ENCODE data around the gene RAP1A. TPM values are rescaled to one million over a fixed set of nuclear protein-coding genes. Genes with fewer than 3 reads are reported as not detected.

Gene RAP1A
- total RNA-seq, 1 experiment from 2014 or later: 19.0 TPM

- H4K20me1 ChIP-seq (ENCODE audit: low read length): no peaks in the 10 kb centered on the region
- H3K36me3 ChIP-seq (ENCODE audit: low read depth, low read length): no peaks in the 10 kb centered on the region
- H3F3A ChIP-seq (ENCODE audit: low read length, unreplicated experiment): no peaks in the 10 kb centered on the region
- CTCF ChIA-PET: no interaction called here
- intact Hi-C loops (cut with micrococcal nuclease): no loop called here
- H3K4me3 ChIP-seq (ENCODE audit: low read length): no peak overlapping the region
- no peak overlapping the region for H3K4me2 ChIP-seq (ENCODE audit: low read length)
- no peaks in the 10 kb centered on the region for H3K9me2 ChIP-seq (replicated peaks; ENCODE audit: low read length)
- peaks cover 15% of the 10 kb centered on the region for H3K4me1 ChIP-seq (ENCODE audit: insufficient read depth, low read length)
- ATAC-seq: no peak
- no peaks in the 10 kb centered on the region for H3K79me2 ChIP-seq (ENCODE audit: low read length)
- H2AFZ ChIP-seq (ENCODE audit: low read length): no peak overlapping the region
- no peak overlapping the region for H3K9ac ChIP-seq (ENCODE audit: low read length)
- TF ChIP-seq EZH2 (IDR thresholded peaks at IDR 0.05; ENCODE audit: low read length, unreplicated experiment): no peak
- no peak for TF ChIP-seq CTCF (conservative IDR thresholded peaks at IDR 0.05; ENCODE audit: low read depth, low read length)
- TF ChIP-seq EZH2phosphoT487 (IDR thresholded peaks at IDR 0.05; ENCODE audit: borderline replicate concordance, low read length): no peak
- no peak overlapping the region for H3K27ac ChIP-seq (ENCODE audit: low read length)
- H3K27me3 ChIP-seq (ENCODE audit: low read length): no peaks in the 10 kb centered on the region
- POLR2A ChIA-PET (ENCODE audit: unreplicated experiment): interaction anchor here (0.5 kb wide), 1 partner anchor 19 kb away, joined by 20 read pairs; the partner anchor contains the start of gene RAP1A
- no peaks in the 10 kb centered on the region for H3K9me3 ChIP-seq (ENCODE audit: low read length)
- DNase-seq: no peak
- no TSS peak for BruUV-seq (replicated peaks)
Observed at GRCh38 chr1:111600886-111601386, 18.7 kb upstream of the RAP1A start.

- no peaks in the 10 kb centered on the region for H4K20me1 ChIP-seq (ENCODE audit: low read length)
- no peaks in the 10 kb centered on the region for H3K36me3 ChIP-seq (ENCODE audit: low read depth, low read length)
- H2AFZ ChIP-seq (ENCODE audit: low read length): no peak overlapping the region
- no peak overlapping the region for H3K9ac ChIP-seq (ENCODE audit: low read length)
- no peaks in the 10 kb centered on the region for H3K9me2 ChIP-seq (replicated peaks; ENCODE audit: low read length)
- H3K27me3 ChIP-seq (ENCODE audit: low read length): no peaks in the 10 kb centered on the region
- ATAC-seq (no peak), DNase-seq (no peak)
- no TSS peak for BruUV-seq (replicated peaks)
- peaks cover 15% of the 10 kb centered on the region for H3K4me1 ChIP-seq (ENCODE audit: insufficient read depth, low read length)
- H3K4me3 ChIP-seq (ENCODE audit: low read length): no peak overlapping the region
- intact Hi-C loops (cut with micrococcal nuclease): no loop called here
- ChIA-PET POLR2A (ENCODE audit: unreplicated experiment) (no interaction called here), CTCF (no interaction called here)
- H3K79me2 ChIP-seq (ENCODE audit: low read length): no peaks in the 10 kb centered on the region
- no peaks in the 10 kb centered on the region for H3F3A ChIP-seq (ENCODE audit: low read length, unreplicated experiment)
- H3K4me2 ChIP-seq (ENCODE audit: low read length): no peak overlapping the region
- no peak overlapping the region for H3K27ac ChIP-seq (ENCODE audit: low read length)
- TF ChIP-seq EZH2 (IDR thresholded peaks at IDR 0.05; ENCODE audit: low read length, unreplicated experiment) (no peak), EZH2phosphoT487 (IDR thresholded peaks at IDR 0.05; ENCODE audit: borderline replicate concordance, low read length) (no peak), CTCF (conservative IDR thresholded peaks at IDR 0.05; ENCODE audit: low read depth, low read length) (no peak)
- H3K9me3 ChIP-seq (ENCODE audit: low read length): no peaks in the 10 kb centered on the region
Observed at GRCh38 chr1:111602302-111602701, 17.3 kb upstream of the RAP1A start.

DNA sequence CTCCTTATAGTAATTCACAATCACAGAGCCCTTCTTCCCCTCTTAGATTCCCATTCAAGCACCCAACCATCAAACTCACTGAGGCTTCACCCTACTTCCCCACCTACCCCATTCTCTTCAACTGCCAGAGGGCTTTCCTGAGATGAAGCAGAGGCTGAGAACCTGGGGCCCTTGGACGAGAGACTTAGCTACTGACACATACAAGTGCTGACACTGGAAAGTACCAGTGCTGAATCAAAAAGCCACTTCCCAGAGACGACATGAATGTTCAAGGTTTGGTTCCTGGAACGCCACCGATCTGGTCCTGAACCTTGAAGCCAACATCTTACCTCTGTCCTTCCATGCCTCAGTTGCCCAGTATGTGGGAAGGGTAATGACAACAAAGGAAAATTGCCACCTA, 16.6 kb upstream of the RAP1A start:
- DNase-seq (no peak), ATAC-seq (no peak)
- Histone ChIP-seq H3F3A (ENCODE audit: low read length, unreplicated experiment) (no peaks in the 10 kb centered on the region), H3K9ac (ENCODE audit: low read length) (no peak overlapping the region), H3K36me3 (ENCODE audit: low read depth, low read length) (no peaks in the 10 kb centered on the region), H3K79me2 (ENCODE audit: low read length) (no peaks in the 10 kb centered on the region), H3K4me1 (ENCODE audit: insufficient read depth, low read length) (peaks cover 15% of the 10 kb centered on the region), H3K27me3 (ENCODE audit: low read length) (no peaks in the 10 kb centered on the region), H3K9me2 (replicated peaks; ENCODE audit: low read length) (no peaks in the 10 kb centered on the region), H3K9me3 (ENCODE audit: low read length) (no peaks in the 10 kb centered on the region), H3K4me3 (ENCODE audit: low read length) (no peak overlapping the region), H3K27ac (ENCODE audit: low read length) (no peak overlapping the region), H4K20me1 (ENCODE audit: low read length) (no peaks in the 10 kb centered on the region), H3K4me2 (ENCODE audit: low read length) (no peak overlapping the region), H2AFZ (ENCODE audit: low read length) (no peak overlapping the region)
- intact Hi-C loops (cut with micrococcal nuclease): no loop called here
- ChIA-PET POLR2A (ENCODE audit: unreplicated experiment) (no interaction called here), CTCF (no interaction called here)
- TF ChIP-seq CTCF (conservative IDR thresholded peaks at IDR 0.05; ENCODE audit: low read depth, low read length) (no peak), EZH2phosphoT487 (IDR thresholded peaks at IDR 0.05; ENCODE audit: borderline replicate concordance, low read length) (no peak), EZH2 (IDR thresholded peaks at IDR 0.05; ENCODE audit: low read length, unreplicated experiment) (no peak)
- BruUV-seq (replicated peaks): no TSS peak

Measured in PC-3 (cell line).